ENCODE measurements around the gene NFYC. TPM values are rescaled to one million over a fixed set of nuclear protein-coding genes. Genes with fewer than 3 reads are reported as not detected.
"Not testable (repeated sequence)": the region's sequence is repeated elsewhere in the genome, so short reads cannot be mapped to it uniquely, and the experiment has no call there.

The NFYC gene
- total RNA-seq, 1 donor from 2014 or later, result 101 TPM

DNA sequence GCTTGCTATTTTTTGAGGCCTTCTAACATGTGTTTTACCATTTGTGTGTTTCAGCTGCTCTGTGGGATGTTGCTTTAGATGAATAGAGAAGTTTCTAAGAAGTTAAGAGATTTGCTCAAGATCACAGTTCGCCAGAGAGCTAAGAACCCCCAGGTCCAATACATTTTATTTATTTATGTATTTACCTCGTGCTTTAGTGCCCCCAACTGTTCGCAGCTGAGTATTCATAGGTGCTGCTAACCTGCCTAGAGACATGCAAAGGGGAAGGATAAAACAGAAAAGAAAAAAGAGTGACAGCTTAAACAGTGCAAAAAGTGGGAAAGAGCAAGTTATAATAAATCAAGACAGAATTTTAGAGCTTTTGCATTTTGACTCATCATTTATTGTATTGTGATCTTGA lies 31.1 kb downstream of the NFYC start:
- Mint-ChIP-seq H3K27me3 (ENCODE audit: low read depth) (no peaks in the 10 kb centered on the region), H3K4me3 (no peak overlapping the region), H3K9me3 (no peaks in the 10 kb centered on the region), H3K4me1 (peaks cover 43% of the 10 kb centered on the region), H3K36me3 (peaks cover 10% of the 10 kb centered on the region), H3K27ac (peak overlapping the region; percentile 52)
- TF ChIP-seq, protein P1, sequence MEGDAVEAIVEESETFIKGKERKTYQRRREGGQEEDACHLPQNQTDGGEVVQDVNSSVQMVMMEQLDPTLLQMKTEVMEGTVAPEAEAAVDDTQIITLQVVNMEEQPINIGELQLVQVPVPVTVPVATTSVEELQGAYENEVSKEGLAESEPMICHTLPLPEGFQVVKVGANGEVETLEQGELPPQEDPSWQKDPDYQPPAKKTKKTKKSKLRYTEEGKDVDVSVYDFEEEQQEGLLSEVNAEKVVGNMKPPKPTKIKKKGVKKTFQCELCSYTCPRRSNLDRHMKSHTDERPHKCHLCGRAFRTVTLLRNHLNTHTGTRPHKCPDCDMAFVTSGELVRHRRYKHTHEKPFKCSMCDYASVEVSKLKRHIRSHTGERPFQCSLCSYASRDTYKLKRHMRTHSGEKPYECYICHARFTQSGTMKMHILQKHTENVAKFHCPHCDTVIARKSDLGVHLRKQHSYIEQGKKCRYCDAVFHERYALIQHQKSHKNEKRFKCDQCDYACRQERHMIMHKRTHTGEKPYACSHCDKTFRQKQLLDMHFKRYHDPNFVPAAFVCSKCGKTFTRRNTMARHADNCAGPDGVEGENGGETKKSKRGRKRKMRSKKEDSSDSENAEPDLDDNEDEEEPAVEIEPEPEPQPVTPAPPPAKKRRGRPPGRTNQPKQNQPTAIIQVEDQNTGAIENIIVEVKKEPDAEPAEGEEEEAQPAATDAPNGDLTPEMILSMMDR (IDR thresholded peaks at IDR 0.05; ENCODE audit: unreplicated experiment), result no peak
- DNase-seq (ENCODE audit: low spot score in 2 of 2, unreplicated experiment in 2 of 2), result no peak

DNA sequence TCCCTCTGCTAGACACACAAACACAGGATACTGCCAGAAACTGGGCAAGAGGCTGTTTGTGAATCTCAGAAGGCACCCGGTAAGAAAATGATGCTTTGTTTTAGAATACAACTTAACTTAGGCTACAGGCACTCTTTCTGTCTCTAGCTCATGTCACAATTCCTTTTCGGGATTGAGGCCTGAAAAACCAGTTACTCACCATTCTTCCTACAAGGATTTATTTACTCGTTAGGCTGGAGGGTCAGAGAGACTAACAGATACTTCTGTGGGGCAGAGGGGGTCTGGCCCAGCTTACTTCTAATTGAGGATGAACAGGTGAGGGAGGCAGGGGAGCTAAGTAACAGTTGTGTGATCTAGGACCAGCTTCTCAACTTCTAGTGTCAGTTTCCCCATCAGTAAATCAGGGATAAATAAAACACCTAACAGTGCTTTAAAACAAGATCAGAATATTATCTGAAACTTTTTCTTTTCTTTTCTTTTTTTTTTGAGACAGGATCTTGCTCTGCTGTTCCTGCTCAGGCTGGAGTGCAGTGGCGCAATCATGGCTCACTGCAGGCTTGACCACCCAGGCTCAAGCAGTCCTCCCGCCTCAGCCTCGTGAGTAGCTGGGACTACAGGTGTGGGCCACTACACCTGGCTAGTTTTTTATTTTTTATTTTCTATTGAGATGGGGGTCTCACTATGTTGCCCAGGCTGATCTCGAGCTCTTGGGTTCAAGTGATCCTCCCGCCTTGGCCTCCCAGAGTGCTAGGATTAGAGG lies 31.9 kb downstream of the NFYC start:
- H3K27ac Mint-ChIP-seq, result peak overlapping the region; percentile 52
- H3K4me1 Mint-ChIP-seq, result peaks cover 40% of the 10 kb centered on the region
- TF ChIP-seq, protein P1 (IDR thresholded peaks at IDR 0.05; ENCODE audit: unreplicated experiment), result no peak
- DNase-seq (ENCODE audit: low spot score in 2 of 2, unreplicated experiment in 2 of 2), result no peak
- no peaks in the 10 kb centered on the region for H3K27me3 Mint-ChIP-seq (ENCODE audit: low read depth)
- no peaks in the 10 kb centered on the region for H3K9me3 Mint-ChIP-seq
- H3K36me3 Mint-ChIP-seq, result peaks cover 10% of the 10 kb centered on the region
- no peak overlapping the region for H3K4me3 Mint-ChIP-seq

DNA sequence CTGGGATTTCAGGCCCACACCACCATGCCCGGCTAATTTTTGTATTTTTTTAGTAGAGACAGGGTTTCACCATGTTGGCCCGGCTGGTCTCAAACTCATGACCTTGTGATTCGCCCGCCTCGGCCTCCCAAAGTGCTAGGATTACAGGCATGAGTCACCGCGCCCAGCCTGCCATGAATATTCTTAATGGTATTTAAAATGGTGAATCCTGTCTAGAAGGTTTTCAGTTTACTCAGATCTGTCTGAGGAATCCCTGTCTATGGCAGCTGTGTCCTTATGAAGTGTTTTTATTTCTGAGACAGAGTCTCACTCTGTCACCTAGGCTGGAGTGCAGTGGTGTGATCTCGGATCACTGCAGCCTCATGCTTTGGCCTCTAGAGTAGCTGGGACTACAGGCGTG lies 36.2 kb downstream of the NFYC start:
- not testable (repeated sequence) for H3K4me3 Mint-ChIP-seq; H3K27me3 Mint-ChIP-seq (ENCODE audit: low read depth); H3K9me3 Mint-ChIP-seq; DNase-seq (ENCODE audit: low spot score in 2 of 2, unreplicated experiment in 2 of 2); H3K27ac Mint-ChIP-seq
- H3K4me1 Mint-ChIP-seq, result peaks cover 26% of the 10 kb centered on the region
- H3K36me3 Mint-ChIP-seq, result peaks cover 11% of the 10 kb centered on the region

DNA sequence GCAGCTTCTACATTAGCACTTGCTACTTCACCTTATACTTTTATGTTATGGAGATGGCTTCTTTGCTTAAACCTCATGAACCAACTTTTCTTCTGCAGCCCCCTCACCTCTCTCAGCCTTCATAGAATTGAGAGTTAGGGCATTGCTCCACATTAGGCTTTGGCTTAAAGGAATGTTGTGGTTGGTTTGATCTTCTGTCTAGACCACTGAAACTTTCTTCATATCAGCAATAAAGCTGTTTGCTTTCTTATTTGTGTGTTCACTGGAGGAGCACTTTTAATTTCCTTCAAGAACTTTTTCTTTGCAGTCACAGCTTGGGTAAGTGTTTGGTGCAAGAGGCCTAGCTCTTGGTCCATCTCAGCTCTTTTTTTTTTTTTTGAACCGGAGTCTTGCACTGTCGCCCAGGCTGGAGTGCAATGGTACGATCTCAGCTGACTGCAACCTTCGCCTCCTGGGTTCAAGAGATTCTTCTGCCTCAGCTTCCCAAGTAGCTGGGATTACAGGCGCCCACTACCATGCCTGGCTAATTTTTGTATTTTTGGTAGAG lies 37.9 kb downstream of the NFYC start:
- Mint-ChIP-seq H3K4me1 (peaks cover 19% of the 10 kb centered on the region), H3K36me3 (peaks cover 11% of the 10 kb centered on the region)
- not testable (repeated sequence) for DNase-seq (ENCODE audit: low spot score in 2 of 2, unreplicated experiment in 2 of 2); H3K27ac Mint-ChIP-seq; H3K27me3 Mint-ChIP-seq (ENCODE audit: low read depth); H3K9me3 Mint-ChIP-seq; H3K4me3 Mint-ChIP-seq

DNA sequence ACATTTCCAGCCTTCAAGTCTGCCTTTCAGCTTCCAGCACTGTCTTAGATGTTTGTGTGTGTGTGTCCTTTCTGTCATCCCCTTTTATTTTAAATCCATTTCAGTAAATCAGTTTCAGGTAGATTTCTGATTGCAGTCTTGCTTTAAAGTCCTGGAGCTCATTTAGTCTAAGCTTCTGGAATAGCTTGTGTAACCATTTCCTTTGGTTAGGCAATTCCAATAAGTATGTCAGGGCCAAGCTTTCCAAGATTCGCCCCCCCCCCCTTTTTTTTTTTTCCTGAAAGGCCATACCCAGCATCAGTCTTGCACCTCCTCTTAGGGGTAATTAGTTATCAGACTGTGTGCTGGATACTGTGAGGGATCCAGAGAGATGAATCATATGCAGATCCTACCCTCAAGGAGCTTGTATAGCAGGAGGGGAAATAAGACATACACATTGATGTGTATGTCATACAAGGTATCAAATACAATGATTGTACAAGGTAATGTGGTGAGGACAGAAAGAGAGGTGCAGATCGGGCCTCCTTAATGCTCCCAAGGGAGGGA lies 41.3 kb downstream of the NFYC start:
- Mint-ChIP-seq H3K4me3 (no peak overlapping the region), H3K27me3 (ENCODE audit: low read depth) (no peaks in the 10 kb centered on the region), H3K9me3 (no peaks in the 10 kb centered on the region), H3K27ac (peak overlapping the region; percentile 48), H3K4me1 (peaks cover 28% of the 10 kb centered on the region), H3K36me3 (peaks cover 20% of the 10 kb centered on the region)
- TF ChIP-seq, protein P1 (IDR thresholded peaks at IDR 0.05; ENCODE audit: unreplicated experiment), result no peak
- DNase-seq (ENCODE audit: low spot score in 2 of 2, unreplicated experiment in 2 of 2), result no peak

DNA sequence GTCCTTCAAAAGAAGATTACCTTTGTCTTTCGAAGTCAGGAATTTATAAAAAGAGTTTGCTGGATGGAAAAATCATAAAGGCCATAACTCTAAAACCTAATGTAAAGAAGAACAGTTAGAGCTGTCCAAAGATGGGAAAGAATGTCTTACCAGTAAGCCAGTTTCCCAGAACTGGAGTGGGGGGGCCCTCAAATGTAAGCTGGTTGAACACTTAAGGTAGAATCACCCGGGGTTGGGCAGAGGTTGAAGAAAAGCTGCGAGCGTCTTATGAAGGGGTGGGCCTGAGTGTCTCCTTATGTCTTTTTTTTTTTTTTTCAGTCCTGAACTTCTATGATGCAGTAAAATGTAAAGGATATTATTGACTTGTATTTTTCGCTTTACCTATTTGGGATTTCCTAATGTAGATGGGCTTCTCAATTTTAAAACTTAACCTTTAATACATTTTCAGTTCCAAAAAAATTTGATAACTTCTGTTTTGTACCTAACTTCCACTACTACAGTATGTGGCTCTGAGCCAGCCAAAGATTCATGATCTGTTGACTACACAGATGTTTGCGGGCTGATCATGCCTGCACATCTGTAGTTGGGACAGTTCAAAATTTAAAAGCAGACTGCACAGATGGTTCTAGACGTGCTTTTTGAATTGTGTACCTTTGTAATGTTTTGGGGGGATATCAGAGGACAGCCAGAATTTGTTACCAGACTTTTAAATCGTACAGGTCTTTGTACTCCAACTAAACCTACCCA lies 43.6 kb downstream of the NFYC start:
- Mint-ChIP-seq H3K27me3 (ENCODE audit: low read depth) (no peaks in the 10 kb centered on the region), H3K36me3 (peaks cover 30% of the 10 kb centered on the region), H3K9me3 (no peaks in the 10 kb centered on the region), H3K4me3 (no peak overlapping the region), H3K27ac (peak overlapping the region; percentile 52), H3K4me1 (peaks cover 31% of the 10 kb centered on the region)
- DNase-seq (ENCODE audit: low spot score in 2 of 2, unreplicated experiment in 2 of 2), result no peak
- TF ChIP-seq, protein P1 (IDR thresholded peaks at IDR 0.05; ENCODE audit: unreplicated experiment), result no peak
